ENCODE data around the gene LNX2. TPM values are rescaled to one million over a fixed set of nuclear protein-coding genes. Genes with fewer than 3 reads are reported as not detected.
A peak's percentile ranks its signal among the peaks of the same experiment; 100 is the strongest.

LNX2 gene
- total and polyA plus RNA-seq, 3 experiments from 2014 or later = 4.4 to 5.0 (median 4.7) TPM

GRCh38 chr13:27533155-27533643 lies 87.1 kb downstream of the LNX2 start:
- Histone ChIP-seq H3K4me3 (ENCODE audit: low read length) (no peak overlapping the region), H3K27me3 (ENCODE audit: insufficient read depth, low read length, poor library complexity, severe bottlenecking) (no peaks in the 10 kb centered on the region), H3K9me3 (ENCODE audit: low read length) (no peaks in the 10 kb centered on the region), H3K27ac (ENCODE audit: low read depth, low read length) (no peak overlapping the region), H3K4me1 (ENCODE audit: insufficient read depth, low read length) (peaks cover 8% of the 10 kb centered on the region), H3K36me3 (ENCODE audit: insufficient read depth, low read length) (no peaks in the 10 kb centered on the region)
- Mint-ChIP-seq H3K4me3 (peak overlapping the region in 5 of 7 donors; percentile 29 to 70 (median 33)), H3K4me1 (peaks cover 10 to 12% (median 10%) of the 10 kb centered on the region in 3 donors), H3K9me3 (peaks cover 0 to 3% (median 0%) of the 10 kb centered on the region in 5 donors), H3K27ac (peak overlapping the region in 1 of 8 donors; percentile 80), H3K36me3 (no peaks in the 10 kb centered on the region), H3K27me3 (peaks cover 0 to 2% of the 10 kb centered on the region in 2 donors)
- DNase-seq = peak; percentile 19 to 57 (median 27)
- POLR2A ChIA-PET = no interaction called here
- CTCF ChIA-PET = interaction anchor here (0.7 to 2.0 kb wide), 6 partner anchors 11 to 180 kb away, joined by 3 to 6 read pairs (median 4); no protein-coding TSS in a partner anchor

GRCh38 chr13:27528908-27529307 lies 91.4 kb downstream of the LNX2 start:
- DNase-seq = no peak
- Histone ChIP-seq H3K36me3 (ENCODE audit: insufficient read depth, low read length) (no peaks in the 10 kb centered on the region), H3K27ac (ENCODE audit: low read depth, low read length) (no peak overlapping the region), H3K4me1 (ENCODE audit: insufficient read depth, low read length) (peaks cover 8% of the 10 kb centered on the region), H3K27me3 (ENCODE audit: insufficient read depth, low read length, poor library complexity, severe bottlenecking) (no peaks in the 10 kb centered on the region), H3K4me3 (ENCODE audit: low read length) (no peak overlapping the region), H3K9me3 (ENCODE audit: low read length) (no peaks in the 10 kb centered on the region)
- POLR2A ChIA-PET = no interaction called here
- CTCF ChIA-PET = no interaction called here
- no peaks in the 10 kb centered on the region for H3K36me3 Mint-ChIP-seq
- peaks cover 10 to 12% (median 10%) of the 10 kb centered on the region in 3 donors for H3K4me1 Mint-ChIP-seq
- no peak overlapping the region for H3K27ac Mint-ChIP-seq
- no peak overlapping the region for H3K4me3 Mint-ChIP-seq
- peaks cover 3 to 21% of the 10 kb centered on the region in 2 donors for H3K27me3 Mint-ChIP-seq
- H3K9me3 Mint-ChIP-seq = peaks cover 0 to 3% (median 0%) of the 10 kb centered on the region in 5 donors

- Histone ChIP-seq H3K9me3 (ENCODE audit: low read length) (no peaks in the 10 kb centered on the region), H3K36me3 (ENCODE audit: insufficient read depth, low read length) (no peaks in the 10 kb centered on the region), H3K27me3 (ENCODE audit: insufficient read depth, low read length, poor library complexity, severe bottlenecking) (no peaks in the 10 kb centered on the region), H3K4me1 (ENCODE audit: insufficient read depth, low read length) (no peaks in the 10 kb centered on the region), H3K27ac (ENCODE audit: low read depth, low read length) (no peak overlapping the region), H3K4me3 (ENCODE audit: low read length) (no peak overlapping the region)
- no peak overlapping the region for H3K4me3 Mint-ChIP-seq
- H3K27ac Mint-ChIP-seq = no peak overlapping the region
- POLR2A ChIA-PET = no interaction called here
- CTCF ChIA-PET = no interaction called here
- peaks cover 0 to 3% (median 0%) of the 10 kb centered on the region in 5 donors for H3K9me3 Mint-ChIP-seq
- peaks cover 3 to 21% of the 10 kb centered on the region in 2 donors for H3K27me3 Mint-ChIP-seq
- no peaks in the 10 kb centered on the region for H3K4me1 Mint-ChIP-seq
- no peak for DNase-seq
- H3K36me3 Mint-ChIP-seq = no peaks in the 10 kb centered on the region
Observed at GRCh38 chr13:27526516-27526915, 93.8 kb downstream of the LNX2 start.

GRCh38 chr13:27524981-27525975 lies 95.1 kb downstream of the LNX2 start:
- Mint-ChIP-seq H3K27ac (peak overlapping the region in 2 of 8 donors; percentile 21 to 85), H3K9me3 (peaks cover 0 to 3% (median 0%) of the 10 kb centered on the region in 5 donors), H3K4me1 (no peaks in the 10 kb centered on the region), H3K4me3 (no peak overlapping the region), H3K27me3 (peaks cover 5 to 21% of the 10 kb centered on the region in 2 donors), H3K36me3 (no peaks in the 10 kb centered on the region)
- Histone ChIP-seq H3K4me3 (ENCODE audit: low read length) (no peak overlapping the region), H3K9me3 (ENCODE audit: low read length) (no peaks in the 10 kb centered on the region), H3K36me3 (ENCODE audit: insufficient read depth, low read length) (no peaks in the 10 kb centered on the region), H3K27ac (ENCODE audit: low read depth, low read length) (no peak overlapping the region), H3K4me1 (ENCODE audit: insufficient read depth, low read length) (no peaks in the 10 kb centered on the region), H3K27me3 (ENCODE audit: insufficient read depth, low read length, poor library complexity, severe bottlenecking) (no peaks in the 10 kb centered on the region)
- no peak for DNase-seq
- ChIA-PET CTCF (no interaction called here), POLR2A (no interaction called here)

- H3K27ac Mint-ChIP-seq = no peak overlapping the region
- CTCF ChIA-PET = no interaction called here
Observed at GRCh38 chr13:27523346-27524073, 96.8 kb downstream of the LNX2 start.

GRCh38 chr13:27522847-27523246 lies 97.5 kb downstream of the LNX2 start:
- Histone ChIP-seq H3K36me3 (ENCODE audit: insufficient read depth, low read length) (no peaks in the 10 kb centered on the region), H3K4me1 (ENCODE audit: insufficient read depth, low read length) (no peaks in the 10 kb centered on the region), H3K9me3 (ENCODE audit: low read length) (no peaks in the 10 kb centered on the region), H3K27me3 (ENCODE audit: insufficient read depth, low read length, poor library complexity, severe bottlenecking) (no peaks in the 10 kb centered on the region), H3K27ac (ENCODE audit: low read depth, low read length) (no peak overlapping the region), H3K4me3 (ENCODE audit: low read length) (no peak overlapping the region)
- H3K27ac Mint-ChIP-seq = no peak overlapping the region
- peaks cover 0 to 1% (median 0%) of the 10 kb centered on the region in 5 donors for H3K9me3 Mint-ChIP-seq
- H3K27me3 Mint-ChIP-seq = peaks cover 10 to 26% of the 10 kb centered on the region in 2 donors
- no peaks in the 10 kb centered on the region for H3K36me3 Mint-ChIP-seq
- H3K4me1 Mint-ChIP-seq = no peaks in the 10 kb centered on the region
- no peak overlapping the region for H3K4me3 Mint-ChIP-seq
- ChIA-PET CTCF (no interaction called here), POLR2A (no interaction called here)
- DNase-seq = no peak

More at GRCh38 chr13:27523346-27524073, 96.8 kb downstream of the LNX2 start:
- Histone ChIP-seq H3K36me3 (ENCODE audit: insufficient read depth, low read length) (no peaks in the 10 kb centered on the region), H3K9me3 (ENCODE audit: low read length) (no peaks in the 10 kb centered on the region), H3K27ac (ENCODE audit: low read depth, low read length) (no peak overlapping the region), H3K4me1 (ENCODE audit: insufficient read depth, low read length) (no peaks in the 10 kb centered on the region), H3K27me3 (ENCODE audit: insufficient read depth, low read length, poor library complexity, severe bottlenecking) (no peaks in the 10 kb centered on the region), H3K4me3 (ENCODE audit: low read length) (no peak overlapping the region)
- Mint-ChIP-seq H3K36me3 (no peaks in the 10 kb centered on the region), H3K4me3 (no peak overlapping the region), H3K4me1 (no peaks in the 10 kb centered on the region), H3K9me3 (peaks cover 0 to 3% (median 0%) of the 10 kb centered on the region in 5 donors), H3K27me3 (peaks cover 10 to 26% of the 10 kb centered on the region in 2 donors)
- POLR2A ChIA-PET = no interaction called here
- no peak for DNase-seq

- H3K36me3 Mint-ChIP-seq = no peaks in the 10 kb centered on the region
- no peaks in the 10 kb centered on the region for H3K9me3 Mint-ChIP-seq
- Histone ChIP-seq H3K36me3 (ENCODE audit: insufficient read depth, low read length) (no peaks in the 10 kb centered on the region), H3K27me3 (ENCODE audit: insufficient read depth, low read length, poor library complexity, severe bottlenecking) (no peaks in the 10 kb centered on the region), H3K9me3 (ENCODE audit: low read length) (no peaks in the 10 kb centered on the region), H3K4me1 (ENCODE audit: insufficient read depth, low read length) (no peaks in the 10 kb centered on the region), H3K27ac (ENCODE audit: low read depth, low read length) (no peak overlapping the region), H3K4me3 (ENCODE audit: low read length) (no peak overlapping the region)
- peaks cover 12 to 47% of the 10 kb centered on the region in 2 donors for H3K27me3 Mint-ChIP-seq
- H3K27ac Mint-ChIP-seq = no peak overlapping the region
- H3K4me3 Mint-ChIP-seq = no peak overlapping the region
- POLR2A ChIA-PET = no interaction called here
- H3K4me1 Mint-ChIP-seq = no peaks in the 10 kb centered on the region
- CTCF ChIA-PET = no interaction called here
- no peak for DNase-seq
Observed at GRCh38 chr13:27516103-27516502, 104.2 kb downstream of the LNX2 start.

GRCh38 chr13:27510082-27510481 lies 110.2 kb downstream of the LNX2 start:
- Mint-ChIP-seq H3K36me3 (peaks cover 0 to 1% (median 0%) of the 10 kb centered on the region in 3 donors), H3K9me3 (no peaks in the 10 kb centered on the region), H3K4me3 (no peak overlapping the region), H3K27ac (no peak overlapping the region), H3K27me3 (peaks cover 10 to 24% of the 10 kb centered on the region in 2 donors), H3K4me1 (no peaks in the 10 kb centered on the region)
- ChIA-PET CTCF (no interaction called here), POLR2A (no interaction called here)
- no peak for DNase-seq
- Histone ChIP-seq H3K36me3 (ENCODE audit: insufficient read depth, low read length) (no peaks in the 10 kb centered on the region), H3K4me1 (ENCODE audit: insufficient read depth, low read length) (no peaks in the 10 kb centered on the region), H3K27me3 (ENCODE audit: insufficient read depth, low read length, poor library complexity, severe bottlenecking) (no peaks in the 10 kb centered on the region), H3K9me3 (ENCODE audit: low read length) (no peaks in the 10 kb centered on the region), H3K4me3 (ENCODE audit: low read length) (no peak overlapping the region), H3K27ac (ENCODE audit: low read depth, low read length) (no peak overlapping the region)
